PFSK-1 (cell line): ENCODE results near the gene PTPRN.

Source experiments
- FOXP2 ChIP-seq: optimal IDR thresholded peaks from 2 replicates; pipeline ENCODE3; 2011; ENCODE audit warnings: borderline replicate concordance, control low read depth, inconsistent platforms; ENCODE audit not compliant: insufficient read depth; ENCODE audit errors: extremely low read length, extremely low read depth
- POLR2AphosphoS5 ChIP-seq: IDR thresholded peaks from 2 replicates; pipeline ENCODE4 v1.6.1; 2012; ENCODE audit warnings: low read depth, mild to moderate bottlenecking, control low read depth, low read length, moderate library complexity
- SIN3A ChIP-seq: IDR thresholded peaks from 2 replicates; pipeline ENCODE4 v1.6.1; 2012; ENCODE audit warnings: mild to moderate bottlenecking, low read length, moderate library complexity, borderline replicate concordance; ENCODE audit not compliant: insufficient read depth
- TAF1 ChIP-seq: IDR thresholded peaks from 2 replicates; pipeline ENCODE4 v1.6.1; 2012; ENCODE audit warnings: low read length, control low read depth, borderline replicate concordance; ENCODE audit not compliant: insufficient read depth
- TF ChIP-seq, protein P1 (sequence below), 2 experiments: IDR thresholded peaks; 2 replicates each; pipeline versions ENCODE4 v1.6.1 to v1.8.0; 2011 to 2012; ENCODE audit warnings: low read depth in 2 of 2, low read length in 2 of 2, control low read depth in 1 of 2, inconsistent platforms in 1 of 2, mild to moderate bottlenecking in 1 of 2, moderate library complexity in 1 of 2; ENCODE audit not compliant: insufficient read depth in 1 of 2

The PTPRN gene

DNA sequence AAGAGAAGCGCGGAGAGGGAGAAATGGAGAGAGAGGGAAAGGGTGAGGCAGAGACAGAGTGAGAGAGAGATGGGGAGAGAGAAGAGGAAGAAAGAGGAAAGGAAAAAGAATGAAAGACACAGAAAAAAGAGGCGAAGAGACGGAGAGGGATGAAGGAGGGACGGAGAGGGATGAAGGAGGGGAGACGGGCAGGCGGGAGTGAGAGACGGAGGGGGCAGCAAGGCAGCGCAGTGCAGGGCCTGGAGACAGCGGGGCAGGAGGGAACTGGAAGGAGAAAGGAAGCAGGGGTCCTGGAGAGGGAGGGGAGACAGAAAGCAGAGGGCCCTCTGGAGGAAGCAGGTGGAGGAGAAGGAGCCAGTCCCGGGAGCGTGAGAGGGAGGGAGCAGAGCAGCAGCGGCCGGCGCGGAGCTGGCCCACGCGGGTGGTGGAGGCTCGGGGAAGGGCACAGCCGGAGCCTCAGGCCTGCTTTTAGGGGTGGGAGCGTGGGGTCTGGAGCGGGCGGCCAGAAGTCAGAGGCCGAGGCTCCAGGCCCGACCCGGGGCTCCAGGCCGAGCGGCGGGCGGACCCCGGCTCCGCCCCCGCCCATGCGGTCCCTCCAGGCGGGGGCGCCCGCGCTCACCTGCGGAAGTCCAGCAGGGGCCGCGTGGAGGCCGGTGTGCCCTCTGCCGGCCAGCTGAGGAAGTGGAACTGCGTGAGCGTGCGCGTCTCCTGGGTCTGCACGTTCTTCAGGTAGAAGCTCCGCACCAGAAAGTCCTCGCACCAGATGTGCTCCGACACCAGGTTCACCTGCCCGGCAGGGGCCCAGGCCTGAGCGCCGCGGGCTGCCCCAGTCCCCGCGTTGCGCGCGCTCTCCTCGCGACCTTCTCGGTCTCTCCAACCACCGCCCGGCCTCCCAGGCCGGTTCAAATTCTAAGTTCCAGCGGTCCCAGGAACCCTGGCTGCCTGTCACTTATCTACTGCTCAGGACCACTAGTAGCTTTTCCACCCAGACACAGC is 14.5 kb downstream of the PTPRN start:
- TF ChIP-seq SIN3A (no peak), TAF1 (0 out of 2 replicates have a peak, but pooled peaks have one; percentile 13), FOXP2 (peak; percentile 74), POLR2AphosphoS5 (peak; percentile 55)
- TF ChIP-seq, protein P1, sequence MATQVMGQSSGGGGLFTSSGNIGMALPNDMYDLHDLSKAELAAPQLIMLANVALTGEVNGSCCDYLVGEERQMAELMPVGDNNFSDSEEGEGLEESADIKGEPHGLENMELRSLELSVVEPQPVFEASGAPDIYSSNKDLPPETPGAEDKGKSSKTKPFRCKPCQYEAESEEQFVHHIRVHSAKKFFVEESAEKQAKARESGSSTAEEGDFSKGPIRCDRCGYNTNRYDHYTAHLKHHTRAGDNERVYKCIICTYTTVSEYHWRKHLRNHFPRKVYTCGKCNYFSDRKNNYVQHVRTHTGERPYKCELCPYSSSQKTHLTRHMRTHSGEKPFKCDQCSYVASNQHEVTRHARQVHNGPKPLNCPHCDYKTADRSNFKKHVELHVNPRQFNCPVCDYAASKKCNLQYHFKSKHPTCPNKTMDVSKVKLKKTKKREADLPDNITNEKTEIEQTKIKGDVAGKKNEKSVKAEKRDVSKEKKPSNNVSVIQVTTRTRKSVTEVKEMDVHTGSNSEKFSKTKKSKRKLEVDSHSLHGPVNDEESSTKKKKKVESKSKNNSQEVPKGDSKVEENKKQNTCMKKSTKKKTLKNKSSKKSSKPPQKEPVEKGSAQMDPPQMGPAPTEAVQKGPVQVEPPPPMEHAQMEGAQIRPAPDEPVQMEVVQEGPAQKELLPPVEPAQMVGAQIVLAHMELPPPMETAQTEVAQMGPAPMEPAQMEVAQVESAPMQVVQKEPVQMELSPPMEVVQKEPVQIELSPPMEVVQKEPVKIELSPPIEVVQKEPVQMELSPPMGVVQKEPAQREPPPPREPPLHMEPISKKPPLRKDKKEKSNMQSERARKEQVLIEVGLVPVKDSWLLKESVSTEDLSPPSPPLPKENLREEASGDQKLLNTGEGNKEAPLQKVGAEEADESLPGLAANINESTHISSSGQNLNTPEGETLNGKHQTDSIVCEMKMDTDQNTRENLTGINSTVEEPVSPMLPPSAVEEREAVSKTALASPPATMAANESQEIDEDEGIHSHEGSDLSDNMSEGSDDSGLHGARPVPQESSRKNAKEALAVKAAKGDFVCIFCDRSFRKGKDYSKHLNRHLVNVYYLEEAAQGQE (IDR thresholded peaks at IDR 0.05; ENCODE audit: insufficient read depth in 1 of 2, low read depth in 2 of 2, low read length in 2 of 2): 0 out of 4 replicates have a peak, but pooled peaks of 1 of the 2 experiments have one; percentile 47

DNA sequence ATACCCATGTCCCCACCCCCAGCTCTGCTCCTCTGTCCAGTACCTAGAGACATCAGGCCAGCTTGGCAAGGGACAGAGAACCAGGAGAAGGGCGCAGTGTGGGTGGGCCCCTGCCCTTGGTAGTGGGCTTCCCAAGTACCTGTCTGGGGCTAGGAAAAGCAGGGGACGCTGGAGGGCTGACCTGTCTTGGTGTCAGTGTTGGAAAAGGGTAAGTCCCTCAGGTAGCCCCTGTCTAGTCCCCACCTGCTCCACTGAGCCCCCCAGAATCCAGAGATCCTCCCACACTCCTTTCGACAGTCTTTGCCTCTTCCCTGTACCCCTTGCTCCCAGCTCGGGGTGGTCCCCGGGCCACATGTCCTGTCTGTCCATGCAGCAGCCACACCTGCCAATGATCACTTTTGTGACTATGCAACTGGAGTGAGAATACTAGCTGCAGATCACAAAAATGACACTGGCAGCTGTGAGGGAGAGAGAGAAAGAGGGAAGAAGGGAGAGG is 15.4 kb downstream of the PTPRN start:
- TF ChIP-seq TAF1: no peak
- TF ChIP-seq, protein P1 (IDR thresholded peaks at IDR 0.05; ENCODE audit: insufficient read depth in 1 of 2, low read depth in 2 of 2, low read length in 2 of 2): no peak
- no peak for TF ChIP-seq SIN3A
- TF ChIP-seq FOXP2: no peak
- no peak for TF ChIP-seq POLR2AphosphoS5

DNA sequence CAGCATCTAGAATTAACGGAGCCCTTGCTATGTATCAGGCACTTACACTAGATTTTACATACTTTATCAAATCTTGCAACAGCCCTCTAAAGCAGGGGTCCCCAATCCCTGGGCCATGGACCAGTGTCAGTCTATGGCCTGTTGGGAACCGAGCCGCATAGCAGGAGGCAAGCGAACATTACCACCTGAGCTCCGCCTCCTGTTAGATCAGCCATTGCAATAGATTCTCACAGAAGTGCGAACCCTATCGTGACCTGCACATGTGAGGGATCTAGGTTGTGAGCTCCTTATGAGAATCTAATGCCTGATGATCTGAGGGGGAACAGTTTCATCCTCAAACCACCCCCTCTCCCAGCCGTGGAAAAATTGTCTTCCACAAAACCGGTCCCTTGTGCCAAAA is 16.6 kb downstream of the PTPRN start:
- TF ChIP-seq, protein P1 (IDR thresholded peaks at IDR 0.05; ENCODE audit: insufficient read depth in 1 of 2, low read depth in 2 of 2, low read length in 2 of 2): no peak
- TF ChIP-seq POLR2AphosphoS5 (no peak), SIN3A (no peak), FOXP2 (no peak), TAF1 (no peak)

DNA sequence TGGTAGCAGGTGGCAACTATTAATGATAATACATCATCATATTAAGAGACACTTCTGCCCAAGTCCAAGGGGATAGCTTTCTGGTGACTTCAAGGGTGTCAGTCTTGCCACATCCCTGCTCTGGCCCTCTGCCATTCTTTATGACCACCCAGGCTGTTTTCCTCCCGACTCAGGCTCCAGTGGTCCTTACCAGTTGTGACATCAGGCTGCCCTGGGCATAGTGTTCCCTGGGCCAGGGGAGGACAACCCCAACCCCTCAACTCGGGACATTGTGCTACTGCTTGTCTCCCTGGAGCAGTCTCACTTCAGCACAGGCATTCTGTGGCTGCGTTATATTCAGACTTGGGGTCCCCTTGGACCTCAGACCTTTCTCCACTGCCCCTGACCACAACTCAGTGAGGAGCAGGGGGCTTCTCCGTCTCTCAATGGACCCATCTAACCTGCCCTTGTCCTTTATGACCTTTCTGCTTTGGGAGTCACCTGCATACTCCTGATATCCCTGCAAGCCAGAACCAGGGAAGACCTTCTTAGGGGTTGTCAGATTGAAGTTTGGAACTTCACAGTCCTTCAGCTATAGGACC is 17.2 kb downstream of the PTPRN start:
- TF ChIP-seq TAF1: no peak
- TF ChIP-seq, protein P1 (IDR thresholded peaks at IDR 0.05; ENCODE audit: insufficient read depth in 1 of 2, low read depth in 2 of 2, low read length in 2 of 2): no peak
- no peak for TF ChIP-seq SIN3A
- TF ChIP-seq FOXP2: no peak
- TF ChIP-seq POLR2AphosphoS5: no peak
